C1 segment of cervical spinal cord (tissue), 14 donors: ENCODE measurements around the gene OSGIN1.

Experiments used
- DNase-seq, 14 donors: peaks; one replicate each; lab custom pipeline; 2025; lab: John Stamatoyannopoulos, UW

OSGIN1 gene

DNA sequence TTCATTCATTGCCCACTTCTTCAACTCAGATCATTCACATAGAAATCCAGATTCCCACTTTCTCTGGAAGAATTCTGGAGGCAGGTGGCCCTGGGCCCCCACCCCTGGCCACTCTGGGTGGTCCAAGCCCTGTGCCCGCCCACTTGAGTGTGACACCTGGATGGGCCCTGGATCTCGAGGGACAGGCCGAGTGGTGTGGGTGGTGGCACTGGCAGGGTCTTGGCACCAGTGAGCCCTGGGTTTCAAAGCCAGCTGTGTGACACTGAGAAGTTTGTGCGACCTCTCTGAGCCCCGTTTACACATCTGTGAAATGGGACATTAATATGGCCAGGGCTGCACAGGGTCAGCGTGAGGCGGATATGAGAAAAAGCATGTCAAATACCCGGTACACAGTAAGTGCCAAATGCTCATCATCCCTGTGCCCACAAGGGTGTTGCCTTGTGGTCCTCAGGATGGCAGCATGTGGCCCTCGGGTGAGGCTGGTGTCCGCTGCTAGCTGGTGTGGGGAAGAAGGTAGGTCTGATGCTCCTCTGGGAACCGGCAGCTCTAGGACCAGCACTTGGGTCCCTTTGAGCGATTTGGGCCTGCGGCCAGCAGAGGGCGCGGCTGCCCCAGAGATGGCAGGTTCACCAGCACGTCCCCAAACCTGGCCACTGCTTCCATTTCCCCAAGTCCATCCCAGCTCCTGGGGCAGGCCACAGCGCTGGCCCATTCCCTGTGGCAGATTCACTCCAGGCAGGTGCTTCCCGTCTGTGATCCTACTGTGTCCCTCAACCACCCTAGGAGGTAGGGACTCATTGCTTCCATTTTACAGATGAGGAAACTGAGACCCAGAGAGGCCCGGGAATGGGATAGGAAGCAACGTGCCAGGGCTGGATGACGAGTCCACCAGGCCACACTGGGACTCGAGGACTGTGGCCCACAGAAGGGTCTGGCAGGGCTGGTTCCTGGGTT lies 3.6 kb downstream of the OSGIN1 start:
- peak in 10 of 14 donors; percentile 14 to 60 (median 38) for DNase-seq

DNA sequence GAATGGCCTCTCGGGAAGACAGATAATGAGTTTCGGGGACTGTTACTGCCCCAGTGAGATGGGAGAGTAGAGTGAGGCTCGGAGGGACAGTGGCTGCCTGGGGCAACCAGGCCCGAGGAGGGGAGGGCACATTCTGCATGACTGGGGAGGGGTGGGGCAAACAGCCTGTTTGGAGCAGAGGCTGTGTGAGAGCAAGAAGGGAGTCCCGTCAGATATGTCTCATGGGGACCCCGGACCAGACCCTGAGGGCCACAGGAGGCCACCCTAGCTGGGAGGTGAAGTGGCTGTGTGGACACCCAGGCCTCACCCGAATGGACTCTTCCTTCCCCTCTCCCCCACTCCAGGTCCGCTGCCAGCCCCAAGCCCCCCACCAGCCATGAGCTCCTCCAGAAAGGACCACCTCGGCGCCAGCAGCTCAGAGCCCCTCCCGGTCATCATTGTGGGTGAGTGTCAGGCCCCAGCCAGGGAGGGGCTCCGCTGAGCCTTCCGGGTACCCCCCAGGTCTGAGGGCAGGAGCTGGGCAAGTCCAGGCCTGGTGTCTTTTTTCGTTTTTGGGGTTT lies 4.3 kb downstream of the OSGIN1 start:
- no peak for DNase-seq

DNA sequence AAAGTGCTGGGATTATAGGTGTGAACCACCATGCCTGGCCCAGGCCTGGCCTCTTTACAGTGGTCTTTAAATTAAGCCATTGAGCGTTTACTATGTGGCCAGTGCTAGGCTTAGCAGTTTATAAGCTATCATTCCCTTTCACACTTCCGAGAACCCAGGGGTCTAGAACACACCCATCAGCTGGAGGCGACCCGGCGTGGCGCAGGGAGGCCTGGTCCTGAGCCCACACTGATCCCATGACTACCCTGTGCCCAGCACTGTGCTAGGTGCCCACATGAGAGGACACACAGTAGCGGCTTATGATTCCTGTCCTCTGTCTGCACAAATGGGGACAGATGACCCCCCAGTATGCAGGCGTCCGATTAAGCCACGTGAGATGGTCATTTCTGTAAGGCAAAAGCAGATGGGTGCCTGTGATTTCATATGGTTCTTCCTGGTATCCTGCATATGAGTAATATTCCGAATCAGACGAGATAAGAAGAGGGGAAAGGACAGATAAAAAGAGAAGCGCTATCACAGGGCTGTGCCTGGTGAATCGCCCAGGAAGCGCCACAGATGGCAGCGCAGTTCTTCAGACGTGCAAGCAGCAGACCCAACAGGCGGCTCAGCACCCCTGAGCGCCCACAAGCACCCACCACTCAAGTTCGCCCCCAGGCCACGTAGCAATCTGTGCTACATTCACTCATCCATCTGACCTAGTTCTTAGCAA lies 5.3 kb downstream of the OSGIN1 start:
- DNase-seq, result no peak

DNA sequence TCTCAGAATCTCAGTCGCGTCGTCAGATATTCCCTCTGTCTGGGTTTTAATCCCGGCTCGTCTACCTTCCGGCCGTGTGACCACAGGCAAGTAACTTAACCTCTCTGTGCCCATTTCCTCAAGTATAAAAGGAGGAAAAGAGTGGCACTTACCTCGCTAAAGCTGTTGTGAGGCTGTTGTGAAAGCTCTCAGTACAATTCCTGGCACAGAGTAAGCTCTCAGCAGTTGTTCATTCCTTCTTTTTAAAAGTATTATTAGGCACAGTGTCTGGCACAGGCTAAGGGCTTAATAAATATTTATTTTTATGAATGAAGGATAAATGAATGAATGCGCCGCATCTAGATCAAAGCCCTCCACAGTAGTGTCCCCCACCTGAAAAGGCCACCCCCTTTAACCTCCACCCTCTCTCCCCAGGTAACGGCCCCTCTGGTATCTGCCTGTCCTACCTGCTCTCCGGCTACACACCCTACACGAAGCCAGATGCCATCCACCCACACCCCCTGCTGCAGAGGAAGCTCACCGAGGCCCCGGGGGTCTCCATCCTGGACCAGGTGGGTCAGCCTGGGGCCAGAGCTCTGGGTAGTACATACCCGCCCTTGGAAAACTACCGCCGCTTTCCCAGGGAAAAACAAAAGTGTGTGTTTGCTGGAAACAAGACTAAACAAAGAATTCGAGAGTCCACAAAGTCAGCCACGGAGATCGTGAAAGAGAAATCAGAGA lies 6.0 kb downstream of the OSGIN1 start:
- DNase-seq, result no peak

DNA sequence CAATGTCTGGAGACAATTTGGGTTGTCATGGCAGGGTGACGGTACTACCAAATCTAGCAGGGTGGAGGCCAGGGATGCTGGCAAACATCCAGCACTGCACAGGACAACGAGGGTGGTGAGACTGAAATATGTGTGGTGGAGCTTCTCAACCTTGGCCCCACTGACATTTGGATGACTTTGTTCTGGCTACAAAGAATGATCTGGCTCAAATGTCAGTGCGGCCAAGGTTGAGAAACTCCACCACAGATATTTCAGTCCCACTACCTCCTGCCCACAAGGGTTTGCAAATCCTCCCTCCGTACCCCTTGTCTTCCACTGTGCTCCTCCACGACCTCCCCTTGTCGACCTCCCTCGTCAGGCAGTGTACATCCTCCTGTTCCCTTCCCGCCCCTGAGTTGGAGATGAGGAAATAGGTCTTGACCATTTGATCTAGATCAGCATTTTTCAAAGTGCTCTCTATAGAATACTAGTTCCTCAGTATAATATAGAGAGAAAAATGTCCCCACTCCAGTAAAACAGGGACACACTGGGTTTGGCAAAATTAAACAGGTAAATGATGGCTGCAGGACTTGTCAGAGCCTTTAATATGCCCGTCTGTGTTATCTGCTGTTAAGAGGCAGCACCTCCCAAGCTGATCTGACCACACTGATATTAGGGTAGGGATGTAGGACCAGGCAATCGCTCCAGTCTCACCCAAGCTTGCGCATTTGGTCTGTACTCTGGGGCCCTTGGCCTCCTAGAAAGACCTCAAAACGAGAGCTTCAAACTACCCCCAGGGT lies 6.8 kb downstream of the OSGIN1 start:
- DNase-seq, result no peak

DNA sequence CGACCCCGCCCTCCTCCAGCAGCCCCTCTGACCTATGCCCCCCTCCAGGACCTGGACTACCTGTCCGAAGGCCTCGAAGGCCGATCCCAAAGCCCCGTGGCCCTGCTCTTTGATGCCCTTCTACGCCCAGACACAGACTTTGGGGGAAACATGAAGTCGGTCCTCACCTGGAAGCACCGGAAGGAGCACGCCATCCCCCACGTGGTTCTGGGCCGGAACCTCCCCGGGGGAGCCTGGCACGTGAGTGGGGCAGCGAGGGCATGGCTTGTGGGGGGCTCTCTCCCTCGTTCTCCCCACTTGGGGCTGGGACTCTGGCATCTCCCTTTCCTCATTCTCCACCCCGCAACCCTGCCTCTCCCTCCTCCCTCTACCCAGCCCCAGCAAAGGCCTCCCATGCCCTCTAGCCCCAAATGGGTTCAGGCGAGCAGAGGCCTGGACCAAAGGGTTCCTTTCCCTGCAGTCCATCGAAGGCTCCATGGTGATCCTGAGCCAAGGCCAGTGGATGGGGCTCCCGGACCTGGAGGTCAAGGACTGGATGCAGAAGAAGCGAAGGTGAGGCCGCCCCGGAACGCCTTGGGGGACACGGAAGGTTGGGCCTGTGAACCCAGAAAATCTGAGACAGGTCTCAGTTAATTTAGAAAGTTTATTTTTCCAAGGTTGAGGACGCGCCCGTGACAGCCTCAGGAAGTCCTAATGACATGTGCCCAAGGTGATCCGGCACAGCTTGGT lies 7.6 kb downstream of the OSGIN1 start:
- DNase-seq, result no peak

DNA sequence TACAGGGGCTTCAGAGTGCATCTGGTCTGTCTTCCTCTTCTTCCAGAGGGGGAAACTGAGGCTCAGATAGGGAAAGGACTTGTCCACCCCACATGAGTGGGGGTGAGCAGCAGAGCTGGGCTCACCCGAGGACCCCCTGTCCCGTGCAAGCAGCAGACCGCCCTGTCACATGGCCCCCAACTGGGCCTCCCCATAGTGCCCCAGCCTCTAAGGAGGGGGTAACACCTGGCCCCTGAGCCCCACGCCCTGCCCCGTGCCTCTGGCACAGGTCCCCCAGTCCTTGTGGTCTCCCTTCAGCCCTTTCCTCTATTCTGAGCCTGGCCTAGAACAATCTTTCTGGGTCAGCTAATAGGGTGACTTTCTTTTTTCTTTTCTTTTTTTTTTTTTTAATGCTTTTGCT lies 8.6 kb downstream of the OSGIN1 start:
- no peak for DNase-seq

DNA sequence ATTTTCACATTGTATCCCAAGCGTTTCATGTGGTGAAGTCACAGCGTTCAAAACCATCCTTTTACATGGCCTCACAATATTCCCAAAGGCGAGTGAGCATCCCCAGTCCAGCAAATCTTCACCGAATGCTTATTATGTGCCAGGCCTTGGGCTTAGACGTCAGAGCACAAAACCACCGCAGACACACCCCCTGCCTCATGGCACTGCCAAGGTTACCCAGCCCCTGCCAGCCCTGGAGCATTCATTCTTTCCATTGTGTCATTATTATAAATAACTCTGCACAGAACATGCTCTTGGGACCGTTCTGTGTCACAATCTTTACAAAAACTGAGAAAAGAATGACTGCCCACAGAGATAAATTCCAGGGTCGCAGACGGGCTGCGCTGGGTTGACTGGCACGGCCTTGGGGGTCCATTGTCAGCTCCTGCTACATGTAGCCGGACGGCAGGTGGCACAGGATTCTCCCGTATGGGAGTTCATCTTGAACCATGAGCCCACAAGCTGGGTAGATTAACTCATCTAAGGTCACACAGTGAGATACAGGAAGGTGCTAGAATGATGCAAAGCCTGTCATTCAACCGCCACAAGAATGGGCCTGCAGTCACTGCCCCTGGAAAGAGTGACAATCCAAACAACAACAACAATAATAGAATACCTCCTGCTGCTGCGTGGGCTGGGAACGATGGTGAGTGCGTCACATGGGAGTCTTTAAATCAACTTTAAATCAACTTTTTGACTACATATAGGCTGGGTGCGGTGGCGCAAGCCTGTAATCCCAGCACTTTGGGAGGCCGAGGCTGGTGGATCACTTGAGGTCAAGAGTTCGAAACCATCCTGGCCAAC lies 10.5 kb downstream of the OSGIN1 start:
- DNase-seq, result no peak

DNA sequence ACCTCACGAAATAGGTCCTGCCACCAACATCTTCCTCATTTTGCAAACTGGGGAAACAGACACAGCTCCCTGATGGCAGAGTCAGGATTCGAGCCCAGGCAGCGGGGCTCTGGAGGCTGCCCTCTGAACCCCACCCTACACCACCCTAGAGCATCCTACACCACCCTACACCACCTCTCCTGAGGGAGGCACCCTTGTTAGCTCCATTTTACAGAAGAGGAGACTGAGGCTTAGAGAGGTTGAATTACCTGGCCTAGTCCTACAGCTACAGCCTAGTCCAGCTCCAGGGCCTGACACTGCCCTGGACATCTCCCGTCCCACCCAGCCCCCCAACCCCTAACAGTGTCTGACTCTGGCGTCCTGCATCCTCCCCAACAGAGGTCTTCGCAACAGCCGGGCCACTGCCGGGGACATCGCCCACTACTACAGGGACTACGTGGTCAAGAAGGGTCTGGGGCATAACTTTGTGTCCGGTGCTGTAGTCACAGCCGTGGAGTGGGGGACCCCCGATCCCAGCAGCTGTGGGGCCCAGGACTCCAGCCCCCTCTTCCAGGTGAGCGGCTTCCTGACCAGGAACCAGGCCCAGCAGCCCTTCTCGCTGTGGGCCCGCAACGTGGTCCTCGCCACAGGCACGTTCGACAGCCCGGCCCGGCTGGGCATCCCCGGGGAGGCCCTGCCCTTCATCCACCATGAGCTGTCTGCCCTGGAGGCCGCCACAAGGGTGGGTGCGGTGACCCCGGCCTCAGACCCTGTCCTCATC lies 11.8 kb downstream of the OSGIN1 start:
- no peak for DNase-seq

DNA sequence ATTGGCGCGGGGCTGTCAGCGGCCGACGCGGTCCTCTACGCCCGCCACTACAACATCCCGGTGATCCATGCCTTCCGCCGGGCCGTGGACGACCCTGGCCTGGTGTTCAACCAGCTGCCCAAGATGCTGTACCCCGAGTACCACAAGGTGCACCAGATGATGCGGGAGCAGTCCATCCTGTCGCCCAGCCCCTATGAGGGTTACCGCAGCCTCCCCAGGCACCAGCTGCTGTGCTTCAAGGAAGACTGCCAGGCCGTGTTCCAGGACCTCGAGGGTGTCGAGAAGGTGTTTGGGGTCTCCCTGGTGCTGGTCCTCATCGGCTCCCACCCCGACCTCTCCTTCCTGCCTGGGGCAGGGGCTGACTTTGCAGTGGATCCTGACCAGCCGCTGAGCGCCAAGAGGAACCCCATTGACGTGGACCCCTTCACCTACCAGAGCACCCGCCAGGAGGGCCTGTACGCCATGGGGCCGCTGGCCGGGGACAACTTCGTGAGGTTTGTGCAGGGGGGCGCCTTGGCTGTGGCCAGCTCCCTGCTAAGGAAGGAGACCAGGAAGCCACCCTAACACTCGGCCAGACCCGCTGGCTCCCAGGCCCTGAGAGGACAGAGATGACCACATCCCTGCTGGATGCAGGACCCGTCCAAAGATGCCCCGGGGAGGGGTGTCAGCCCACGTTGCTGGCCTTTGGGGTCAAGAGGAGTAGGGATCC lies 12.6 kb downstream of the OSGIN1 start:
- DNase-seq, result no peak

DNA sequence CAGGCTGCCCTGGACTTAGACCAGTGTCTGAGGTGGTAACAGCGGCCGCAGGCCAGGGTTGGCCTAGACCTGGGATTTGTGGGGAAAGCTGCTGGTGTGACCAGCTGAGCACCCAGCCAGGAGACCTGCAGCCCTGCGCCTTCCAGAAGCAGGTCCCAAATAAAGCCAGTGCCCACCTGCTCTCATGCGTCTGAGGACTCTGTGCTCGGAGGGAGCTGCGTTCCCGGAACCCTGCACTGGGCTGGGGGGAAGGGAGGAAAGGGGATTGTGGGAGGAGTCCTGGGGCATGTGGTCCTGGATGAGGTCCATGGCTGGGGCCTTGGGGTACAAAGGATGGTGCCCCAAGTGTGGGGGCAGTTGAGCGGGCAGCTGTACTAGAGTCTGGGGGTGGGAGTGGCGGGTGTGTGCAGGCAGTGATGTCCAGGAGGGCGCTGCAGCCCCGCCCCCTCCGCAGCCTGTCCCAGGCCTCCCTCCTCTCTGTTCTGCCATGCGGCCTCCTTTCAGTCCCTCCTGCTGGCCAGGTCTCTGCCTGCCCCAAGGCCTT lies 13.2 kb downstream of the OSGIN1 start:
- DNase-seq, result no peak

DNA sequence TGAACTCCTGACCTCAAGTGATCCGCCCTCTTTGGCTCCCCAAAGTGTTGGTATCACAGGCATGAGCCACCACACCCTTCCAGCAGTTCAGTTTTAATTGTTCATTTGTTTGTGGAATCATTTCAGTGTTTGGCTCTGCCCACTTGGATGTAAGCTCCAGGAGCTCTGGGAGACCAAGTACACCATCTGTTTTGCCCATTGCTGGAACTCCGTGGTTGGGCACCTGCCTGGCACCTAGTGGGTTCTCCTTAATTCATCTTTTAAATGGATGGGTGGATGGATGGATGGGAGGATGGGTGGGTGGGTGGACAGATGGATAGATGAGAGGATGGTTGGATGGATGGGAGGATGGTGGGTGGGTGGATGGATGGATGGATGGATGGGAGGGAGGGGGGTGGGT lies 14.1 kb downstream of the OSGIN1 start:
- peak in 1 of 14 donors; percentile 24 for DNase-seq

DNA sequence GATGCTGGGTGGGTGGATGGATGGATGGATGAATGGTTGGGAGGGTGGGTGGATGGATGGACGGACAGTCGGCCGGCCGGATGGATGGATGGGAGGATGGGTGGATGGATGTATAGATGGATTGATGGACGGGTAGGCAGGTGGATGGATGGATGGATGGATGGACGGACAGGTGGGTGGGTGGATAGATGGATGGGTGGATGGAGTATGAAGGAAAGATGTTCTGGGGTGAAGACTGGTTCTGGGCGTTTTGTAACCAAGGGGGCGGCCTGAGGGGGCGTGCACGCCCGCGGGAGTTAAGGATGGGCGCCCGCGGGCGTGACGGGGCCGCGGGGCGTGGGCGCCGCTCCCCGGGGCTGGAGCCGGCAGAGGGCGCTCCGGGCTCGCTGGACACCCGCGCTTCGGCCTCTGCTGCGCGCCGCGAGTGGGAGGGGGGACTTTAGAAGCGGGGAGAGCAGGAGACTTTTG lies 14.8 kb downstream of the OSGIN1 start, which contains the start of gene NECAB2:
NECAB2 (plus strand) TSS at position 407 of the 468 bp plus-strand sequence. CDS start 405 bp downstream, outside the sequence.
- peak in 4 of 14 donors; percentile 11 to 49 (median 40) for DNase-seq

DNA sequence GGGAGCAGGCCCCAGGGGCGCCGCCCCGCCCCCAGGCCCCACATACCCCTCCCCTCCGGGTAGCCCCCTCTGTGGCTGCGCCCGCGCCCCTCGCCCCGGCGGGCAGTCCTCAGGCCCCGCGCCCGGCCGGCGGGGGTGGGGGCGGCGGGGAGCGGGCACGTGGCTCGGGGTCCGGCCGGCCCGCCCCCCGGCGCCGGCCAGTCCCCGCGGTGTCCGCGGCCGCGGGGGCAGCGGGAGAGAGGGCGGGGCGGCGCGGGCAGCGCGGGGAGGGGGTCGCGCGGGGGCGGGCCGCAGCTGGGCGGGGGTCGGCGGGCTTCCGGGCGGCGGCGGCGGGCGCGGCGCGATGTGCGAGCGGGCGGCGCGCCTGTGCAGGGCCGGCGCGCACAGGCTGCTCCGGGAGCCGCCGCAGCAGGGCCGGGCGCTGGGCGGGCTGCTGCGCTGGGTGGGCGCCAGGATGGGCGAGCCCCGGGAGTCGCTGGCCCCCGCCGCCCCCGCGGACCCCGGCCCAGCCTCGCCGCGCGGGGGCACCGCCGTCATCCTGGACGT lies 15.3 kb downstream of the OSGIN1 start:
- no peak for DNase-seq

DNA sequence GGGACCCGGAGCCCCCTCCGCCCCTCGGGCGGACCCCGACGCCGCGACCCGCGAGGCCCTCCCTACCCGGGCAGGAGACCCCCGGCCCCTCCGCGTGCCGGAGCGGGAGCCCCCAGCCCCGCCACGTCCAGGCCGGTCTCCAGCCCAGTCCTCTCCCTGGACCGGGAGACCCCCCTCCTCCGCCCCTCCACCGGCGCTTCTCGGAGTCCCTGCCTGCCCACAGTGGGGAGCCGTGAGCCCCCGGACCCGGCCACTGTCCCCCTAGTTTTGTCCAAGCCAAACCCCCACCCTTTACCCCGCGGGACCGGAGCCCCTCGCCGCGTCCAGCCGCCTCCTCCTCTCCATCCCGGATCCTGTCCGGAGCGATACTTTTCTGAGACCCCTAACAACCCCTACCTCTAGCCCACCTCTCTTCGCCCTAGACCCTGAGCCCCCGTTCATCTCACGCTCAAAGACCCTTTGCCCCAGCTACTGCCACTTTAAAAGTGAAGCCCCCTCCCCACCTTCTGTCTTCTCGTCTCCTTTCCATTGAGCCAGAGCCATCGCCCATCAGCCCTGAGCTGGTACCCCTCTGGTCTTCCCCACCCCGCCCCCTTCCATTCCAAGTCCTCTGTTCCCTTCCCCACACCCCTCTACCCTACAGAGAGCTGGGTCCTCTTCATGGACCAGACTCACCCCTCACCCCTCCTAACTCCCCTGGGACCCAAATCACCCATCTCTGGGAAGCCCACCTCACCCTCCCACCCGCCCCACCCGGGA lies 16.0 kb downstream of the OSGIN1 start:
- no peak for DNase-seq

DNA sequence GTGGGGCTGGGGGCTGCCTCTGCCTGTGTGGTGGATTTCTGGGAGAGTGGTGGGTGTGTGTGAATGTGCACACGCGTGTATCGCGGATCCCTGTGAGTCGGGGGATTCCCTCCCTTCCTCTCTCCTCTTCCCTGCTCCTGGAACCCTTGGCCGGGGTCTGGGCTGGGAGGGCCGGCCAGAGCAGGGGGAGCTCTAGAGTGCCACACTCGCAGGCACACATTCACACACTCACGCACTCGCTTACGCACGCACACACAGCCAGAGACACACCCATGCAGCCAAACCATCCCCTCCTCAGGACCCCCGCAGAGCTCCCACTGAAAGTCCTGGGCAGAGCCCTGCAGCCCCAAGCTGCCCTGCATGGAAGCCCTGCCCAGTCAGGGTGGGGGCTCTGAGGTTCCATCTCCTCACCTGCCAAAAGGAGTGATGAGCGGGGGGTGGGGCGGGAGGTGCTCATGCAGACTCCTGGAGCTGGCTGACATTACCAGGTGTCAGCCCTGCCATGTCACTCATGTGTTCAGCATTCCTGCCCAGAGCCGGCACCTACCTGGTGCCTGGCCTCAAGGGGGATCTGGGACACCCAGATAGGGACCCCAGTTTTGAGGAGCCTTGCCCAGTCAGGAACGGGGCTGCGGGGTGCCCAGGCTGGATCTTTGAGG lies 16.9 kb downstream of the OSGIN1 start:
- no peak for DNase-seq
